ENCODE data around the gene NETO2. TPM values are rescaled to one million over a fixed set of nuclear protein-coding genes. Genes with fewer than 3 reads are reported as not detected.

NETO2 gene
- total and polyA plus RNA-seq, 5 experiments from 2014 or later, result 0.29 to 0.91 (median 0.38) TPM; not detected in 2

DNA sequence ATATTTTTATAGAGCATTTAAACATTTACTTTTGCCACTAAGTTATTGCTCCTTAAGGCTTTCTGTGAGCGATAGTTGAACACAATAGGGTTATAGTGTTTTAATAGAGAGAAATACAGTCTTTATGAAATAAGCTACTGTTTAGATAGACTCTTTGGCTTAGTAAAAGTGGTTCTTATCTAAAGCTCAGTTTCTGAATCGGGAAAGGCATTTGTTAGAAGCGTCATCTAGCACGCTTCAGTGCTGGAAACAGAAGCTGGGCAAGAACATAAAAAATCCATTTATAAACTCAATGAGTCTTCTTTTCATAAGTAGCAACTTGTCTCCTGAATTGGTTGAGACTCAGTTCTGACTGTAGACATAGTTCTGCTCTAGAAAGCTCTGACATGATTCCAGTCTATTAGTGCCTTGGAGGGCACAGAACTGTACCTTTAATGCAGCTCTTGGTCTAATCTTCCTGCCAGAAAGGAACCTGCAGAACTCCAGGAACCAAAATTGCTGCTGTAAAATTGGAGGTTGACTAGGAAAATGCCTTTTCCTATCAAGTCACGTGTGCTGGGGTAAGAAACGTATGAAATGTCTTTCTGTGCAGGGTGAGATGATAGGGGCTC is 114.9 kb downstream of the NETO2 start:
- POLR2A ChIA-PET, result no interaction called here
- no peak for DNase-seq
- H3K4me1 Mint-ChIP-seq, result no peaks in the 10 kb centered on the region
- no peak overlapping the region for H3K4me3 Mint-ChIP-seq
- ATAC-seq, result no peak
- no peak overlapping the region for H3K27ac Mint-ChIP-seq
- H3K27me3 Mint-ChIP-seq, result no peaks in the 10 kb centered on the region
- H3K9me3 Mint-ChIP-seq, result no peaks in the 10 kb centered on the region
- no peaks in the 10 kb centered on the region for H3K36me3 Mint-ChIP-seq

Other genes with a start within 250 kb of the NETO2 start
- 10 to 100 TPM; 77.1 to 83.0 TPM for gene DNAJA2, start 170.3 kb downstream of the NETO2 start, total RNA-seq
- 10 to 100 TPM; 62.5 to 83.7 (median 62.8) TPM for gene DNAJA2, start 170.3 kb downstream of the NETO2 start, polyA plus RNA-seq

Measured in naive thymus-derived CD8-positive, alpha-beta T cell (primary cell).